Lower leg skin (tissue), 3 donors: Measurements from ENCODE around the gene EGFL7.

Source experiments
- POLR2A ChIP-seq, 2 donors: fragments of 450-650 bp; IDR thresholded peaks; one replicate each; pipeline ENCODE4 v1.6.1; 2016 to 2017; ENCODE audit warnings: antibody characterized with exemption in 2 of 2, mild to moderate bottlenecking in 1 of 2, moderate library complexity in 1 of 2
- TF ChIP-seq, protein P1 (sequence below), 3 donors: fragments of 450-650 bp; IDR thresholded peaks; one replicate each; pipeline ENCODE4 v1.5.1; 2016; ENCODE audit warnings: antibody characterized with exemption in 3 of 3, mild to moderate bottlenecking in 3 of 3, moderate library complexity in 2 of 3

DNA sequence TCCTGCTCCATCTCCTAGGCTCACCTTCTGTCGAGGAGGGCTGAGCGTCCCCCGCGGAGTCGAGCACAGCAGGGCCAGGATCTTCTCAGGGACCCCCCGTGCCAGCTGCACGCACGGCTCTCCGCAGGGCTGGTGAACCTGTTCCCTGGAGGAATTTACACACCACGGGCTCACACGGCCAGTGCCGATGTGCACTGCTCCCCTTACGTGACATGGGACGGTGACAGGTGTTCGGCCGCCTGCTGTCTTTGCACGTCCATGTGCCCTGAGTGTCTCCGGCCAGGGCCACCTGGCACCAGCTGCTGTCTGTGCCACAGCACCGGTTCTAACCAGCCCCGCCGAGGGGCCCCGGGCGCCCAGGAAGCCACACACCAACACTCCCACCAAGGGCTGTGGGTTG, 33.2 kb downstream of the EGFL7 start:
- TF ChIP-seq, protein P1, sequence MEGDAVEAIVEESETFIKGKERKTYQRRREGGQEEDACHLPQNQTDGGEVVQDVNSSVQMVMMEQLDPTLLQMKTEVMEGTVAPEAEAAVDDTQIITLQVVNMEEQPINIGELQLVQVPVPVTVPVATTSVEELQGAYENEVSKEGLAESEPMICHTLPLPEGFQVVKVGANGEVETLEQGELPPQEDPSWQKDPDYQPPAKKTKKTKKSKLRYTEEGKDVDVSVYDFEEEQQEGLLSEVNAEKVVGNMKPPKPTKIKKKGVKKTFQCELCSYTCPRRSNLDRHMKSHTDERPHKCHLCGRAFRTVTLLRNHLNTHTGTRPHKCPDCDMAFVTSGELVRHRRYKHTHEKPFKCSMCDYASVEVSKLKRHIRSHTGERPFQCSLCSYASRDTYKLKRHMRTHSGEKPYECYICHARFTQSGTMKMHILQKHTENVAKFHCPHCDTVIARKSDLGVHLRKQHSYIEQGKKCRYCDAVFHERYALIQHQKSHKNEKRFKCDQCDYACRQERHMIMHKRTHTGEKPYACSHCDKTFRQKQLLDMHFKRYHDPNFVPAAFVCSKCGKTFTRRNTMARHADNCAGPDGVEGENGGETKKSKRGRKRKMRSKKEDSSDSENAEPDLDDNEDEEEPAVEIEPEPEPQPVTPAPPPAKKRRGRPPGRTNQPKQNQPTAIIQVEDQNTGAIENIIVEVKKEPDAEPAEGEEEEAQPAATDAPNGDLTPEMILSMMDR (IDR thresholded peaks at IDR 0.05), result no peak
- TF ChIP-seq POLR2A (IDR thresholded peaks at IDR 0.05), result no peak
